ENCODE measurements around the gene DENND2C. TPM values are rescaled to one million over a fixed set of nuclear protein-coding genes. Genes with fewer than 3 reads are reported as not detected.

The DENND2C gene
- total RNA-seq, 3 donors from 2014 or later (not counting 1 experiment from before 2014, with no cell fraction given), result 1.6 to 6.7 (median 1.7) TPM

DNA sequence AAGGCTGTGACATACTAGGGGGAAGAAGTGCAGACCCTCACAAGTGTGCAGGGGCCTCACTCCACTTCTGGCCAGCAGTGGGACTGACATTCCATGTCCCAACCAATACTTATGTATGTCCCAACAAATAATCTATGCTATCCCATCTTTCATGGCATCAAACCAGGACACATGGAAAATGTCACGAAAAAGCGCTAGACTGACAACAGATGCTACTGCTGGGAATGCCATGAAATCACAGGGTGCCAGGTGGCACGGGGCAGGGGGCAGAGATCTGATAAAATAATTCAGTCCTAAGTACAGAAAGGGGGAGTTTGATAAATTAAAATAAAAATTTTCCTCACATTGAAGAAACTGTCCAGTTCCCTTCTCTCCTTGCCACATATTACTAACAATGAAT is 60.8 kb downstream of the DENND2C start:
- ATAC-seq, result no peak

DNA sequence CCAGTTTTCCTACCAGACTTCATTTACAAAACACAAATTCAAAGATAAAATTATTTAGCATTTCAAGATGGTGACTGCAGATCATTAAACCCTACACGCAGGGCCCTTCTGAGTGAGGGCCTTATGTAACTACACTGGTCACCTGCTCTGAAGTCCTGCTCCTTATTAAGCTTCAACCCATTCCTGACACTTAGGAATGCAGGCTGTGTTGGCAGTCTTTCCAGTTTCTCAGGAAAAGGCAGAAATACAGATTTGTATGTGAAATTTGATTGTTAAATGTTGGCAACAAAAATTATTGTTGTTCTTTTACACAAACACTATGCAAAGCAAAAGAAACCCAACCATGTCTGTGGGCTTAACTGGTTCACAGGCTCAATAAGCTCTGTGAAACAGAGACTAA is 62.6 kb downstream of the DENND2C start:
- Mint-ChIP-seq H3K27me3 (ENCODE audit: low read depth in 2 of 2) (peaks cover 13 to 15% of the 10 kb centered on the region in 2 donors), H3K4me1 (no peaks in the 10 kb centered on the region), H3K9me3 (no peaks in the 10 kb centered on the region), H3K4me3 (no peak overlapping the region), H3K27ac (no peak overlapping the region), H3K36me3 (no peaks in the 10 kb centered on the region)
- 90% methylated on average over 1 of the region's 1 CpG for WGBS (ENCODE audit: insufficient coverage)
- no peaks in the 10 kb centered on the region for H3K36me3 ChIP-seq (ENCODE audit: control insufficient read depth, insufficient read depth, low read length)
- no peak overlapping the region for H3K27ac ChIP-seq (ENCODE audit: low read length)
- no peaks in the 10 kb centered on the region for H3K27me3 ChIP-seq (ENCODE audit: control insufficient read depth, insufficient read depth, low read length)
- TF ChIP-seq, protein P1, sequence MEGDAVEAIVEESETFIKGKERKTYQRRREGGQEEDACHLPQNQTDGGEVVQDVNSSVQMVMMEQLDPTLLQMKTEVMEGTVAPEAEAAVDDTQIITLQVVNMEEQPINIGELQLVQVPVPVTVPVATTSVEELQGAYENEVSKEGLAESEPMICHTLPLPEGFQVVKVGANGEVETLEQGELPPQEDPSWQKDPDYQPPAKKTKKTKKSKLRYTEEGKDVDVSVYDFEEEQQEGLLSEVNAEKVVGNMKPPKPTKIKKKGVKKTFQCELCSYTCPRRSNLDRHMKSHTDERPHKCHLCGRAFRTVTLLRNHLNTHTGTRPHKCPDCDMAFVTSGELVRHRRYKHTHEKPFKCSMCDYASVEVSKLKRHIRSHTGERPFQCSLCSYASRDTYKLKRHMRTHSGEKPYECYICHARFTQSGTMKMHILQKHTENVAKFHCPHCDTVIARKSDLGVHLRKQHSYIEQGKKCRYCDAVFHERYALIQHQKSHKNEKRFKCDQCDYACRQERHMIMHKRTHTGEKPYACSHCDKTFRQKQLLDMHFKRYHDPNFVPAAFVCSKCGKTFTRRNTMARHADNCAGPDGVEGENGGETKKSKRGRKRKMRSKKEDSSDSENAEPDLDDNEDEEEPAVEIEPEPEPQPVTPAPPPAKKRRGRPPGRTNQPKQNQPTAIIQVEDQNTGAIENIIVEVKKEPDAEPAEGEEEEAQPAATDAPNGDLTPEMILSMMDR (IDR thresholded peaks at IDR 0.05), result no peak
- no peak overlapping the region for H3K4me3 ChIP-seq (ENCODE audit: low read length)
- ATAC-seq (no peak), DNase-seq (no peak)
- H3K9me3 ChIP-seq (ENCODE audit: control insufficient read depth, insufficient read depth, low read length), result no peaks in the 10 kb centered on the region
- intact Hi-C loops (cut with micrococcal nuclease), result no loop called here
- no peaks in the 10 kb centered on the region for H3K4me1 ChIP-seq (ENCODE audit: control insufficient read depth, insufficient read depth, low read length)

More for the DNA sequence above, 60.8 kb downstream of the DENND2C start:
- Histone ChIP-seq H3K4me3 (ENCODE audit: low read length) (no peak overlapping the region), H3K36me3 (ENCODE audit: control insufficient read depth, insufficient read depth, low read length) (no peaks in the 10 kb centered on the region), H3K27me3 (ENCODE audit: control insufficient read depth, insufficient read depth, low read length) (no peaks in the 10 kb centered on the region), H3K9me3 (ENCODE audit: control insufficient read depth, insufficient read depth, low read length) (no peaks in the 10 kb centered on the region), H3K4me1 (ENCODE audit: control insufficient read depth, insufficient read depth, low read length) (no peaks in the 10 kb centered on the region), H3K27ac (ENCODE audit: low read length) (no peak overlapping the region)
- Mint-ChIP-seq H3K4me1 (no peaks in the 10 kb centered on the region), H3K36me3 (no peaks in the 10 kb centered on the region), H3K9me3 (no peaks in the 10 kb centered on the region), H3K27ac (no peak overlapping the region), H3K27me3 (ENCODE audit: low read depth in 2 of 2) (peaks cover 13 to 14% of the 10 kb centered on the region in 2 donors), H3K4me3 (no peak overlapping the region)
- WGBS (ENCODE audit: insufficient coverage), result 100% methylated on average over 2 of the region's 3 CpGs
- intact Hi-C loops (cut with micrococcal nuclease), result no loop called here
- no peak for DNase-seq
- TF ChIP-seq, protein P1 (IDR thresholded peaks at IDR 0.05), result no peak

DNA sequence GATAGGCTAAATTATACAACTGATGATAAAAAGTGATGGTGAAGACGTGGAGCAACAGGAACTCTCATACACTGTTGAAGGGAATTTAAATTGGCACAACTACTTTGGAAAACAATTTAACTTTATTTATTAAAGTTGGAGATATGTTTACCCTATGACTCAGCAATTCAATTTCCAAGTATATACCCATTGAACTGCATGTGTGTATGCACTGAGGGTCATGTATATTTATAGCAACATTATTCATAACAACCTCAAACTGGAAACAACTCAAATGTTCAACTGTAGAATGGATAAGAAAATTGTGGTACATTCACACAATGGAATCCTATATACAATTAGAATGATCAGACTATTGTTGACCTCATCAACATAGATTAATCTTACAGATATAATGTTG is 71.9 kb downstream of the DENND2C start:
- H3K4me3 ChIP-seq (ENCODE audit: low read length), result no peak overlapping the region
- no peak overlapping the region for H3K27ac ChIP-seq (ENCODE audit: low read length)
- no peaks in the 10 kb centered on the region for H3K36me3 ChIP-seq (ENCODE audit: control insufficient read depth, insufficient read depth, low read length)
- TF ChIP-seq, protein P1 (IDR thresholded peaks at IDR 0.05), result no peak
- intact Hi-C loops (cut with micrococcal nuclease), result no loop called here
- no peaks in the 10 kb centered on the region for H3K9me3 ChIP-seq (ENCODE audit: control insufficient read depth, insufficient read depth, low read length)
- Mint-ChIP-seq H3K4me1 (no peaks in the 10 kb centered on the region), H3K36me3 (no peaks in the 10 kb centered on the region), H3K9me3 (no peaks in the 10 kb centered on the region), H3K27ac (no peak overlapping the region), H3K4me3 (no peak overlapping the region), H3K27me3 (ENCODE audit: low read depth in 2 of 2) (peaks cover 13 to 14% of the 10 kb centered on the region in 2 donors)
- WGBS (ENCODE audit: insufficient coverage), result no CpG with 5 or more reads among the region's 1 CpG
- peaks cover 3% of the 10 kb centered on the region for H3K27me3 ChIP-seq (ENCODE audit: control insufficient read depth, insufficient read depth, low read length)
- DNase-seq (no peak), ATAC-seq (no peak)
- no peaks in the 10 kb centered on the region for H3K4me1 ChIP-seq (ENCODE audit: control insufficient read depth, insufficient read depth, low read length)

DNA sequence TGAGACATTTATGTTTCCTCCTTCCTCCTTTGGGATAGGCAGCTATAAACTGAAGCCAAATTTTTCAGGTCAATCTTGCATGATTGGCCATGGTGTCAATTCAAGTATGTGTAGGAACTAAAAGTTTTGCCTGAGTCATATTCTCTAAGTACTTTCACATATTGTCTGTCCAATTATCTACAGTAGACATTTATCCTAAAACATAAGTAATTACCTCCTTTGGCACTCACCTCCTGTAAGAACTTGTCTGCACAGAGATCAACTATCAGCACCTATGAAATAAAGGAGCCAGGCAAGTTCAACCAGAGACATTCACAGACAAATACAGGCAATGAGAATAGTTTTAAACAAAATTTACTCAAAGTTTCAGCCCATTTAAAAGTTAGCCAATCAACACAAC is 74.2 kb downstream of the DENND2C start:
- no peaks in the 10 kb centered on the region for H3K36me3 ChIP-seq (ENCODE audit: control insufficient read depth, insufficient read depth, low read length)
- H3K27ac Mint-ChIP-seq, result no peak overlapping the region
- no peak for ATAC-seq

More for the DNA sequence above, 74.2 kb downstream of the DENND2C start:
- H3K27me3 ChIP-seq (ENCODE audit: control insufficient read depth, insufficient read depth, low read length), result peaks cover 3% of the 10 kb centered on the region
- H3K27ac ChIP-seq (ENCODE audit: low read length), result no peak overlapping the region
- DNase-seq, result no peak
- no peak overlapping the region for H3K4me3 Mint-ChIP-seq
- H3K27me3 Mint-ChIP-seq (ENCODE audit: low read depth in 2 of 2), result peaks cover 16 to 18% of the 10 kb centered on the region in 2 donors
- intact Hi-C loops (cut with micrococcal nuclease), result no loop called here
- TF ChIP-seq, protein P1 (IDR thresholded peaks at IDR 0.05), result no peak
- H3K4me3 ChIP-seq (ENCODE audit: low read length), result no peak overlapping the region
- H3K9me3 ChIP-seq (ENCODE audit: control insufficient read depth, insufficient read depth, low read length), result no peaks in the 10 kb centered on the region
- H3K4me1 ChIP-seq (ENCODE audit: control insufficient read depth, insufficient read depth, low read length), result no peaks in the 10 kb centered on the region
- no peaks in the 10 kb centered on the region for H3K4me1 Mint-ChIP-seq
- H3K36me3 Mint-ChIP-seq, result no peaks in the 10 kb centered on the region
- H3K9me3 Mint-ChIP-seq, result no peaks in the 10 kb centered on the region
